ENCODE measurements around the gene DTHD1.

Gene DTHD1

DNA sequence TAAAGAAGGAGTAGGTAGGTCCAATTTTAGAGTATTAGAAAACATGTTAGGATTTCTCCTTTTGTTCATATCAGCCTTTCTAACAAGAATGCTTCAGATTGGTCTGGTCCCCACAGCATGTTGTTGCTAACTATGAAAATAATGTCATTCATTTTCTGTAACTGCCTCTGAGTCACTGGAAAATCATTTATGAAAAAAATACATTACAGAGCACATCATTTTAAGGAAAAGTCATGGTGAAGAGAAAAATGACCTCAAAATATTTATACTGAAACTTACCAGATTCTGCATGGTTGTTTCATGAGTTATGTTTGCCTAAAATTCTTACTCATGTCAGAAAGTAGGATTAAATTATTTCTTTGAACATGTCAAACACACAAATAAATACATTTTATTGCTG lies 35.2 kb downstream of the DTHD1 start:
- DNase-seq, result no peak

DNA sequence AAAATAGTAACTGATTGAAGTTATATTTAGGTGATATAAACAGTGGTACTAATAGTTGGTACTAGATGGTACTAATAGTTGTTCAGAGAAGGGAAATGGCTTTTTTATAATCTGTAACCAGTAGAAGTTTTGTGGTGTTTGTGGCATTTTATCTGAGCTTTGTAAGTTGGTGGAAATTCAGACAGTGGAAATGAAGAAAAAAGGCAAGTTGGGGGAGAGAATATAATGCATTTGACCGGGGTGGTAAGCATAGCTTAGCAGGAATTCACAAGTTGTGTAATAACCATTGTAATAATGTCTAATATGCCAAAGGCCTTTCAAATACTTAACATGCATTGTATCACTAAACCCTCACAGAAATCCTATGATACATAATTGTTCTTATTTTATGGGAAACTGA lies 36.3 kb downstream of the DTHD1 start:
- no peak for DNase-seq

GRCh38 chr4:36320117-36320896 lies 38.9 kb downstream of the DTHD1 start:
- DNase-seq, result no peak

DNA sequence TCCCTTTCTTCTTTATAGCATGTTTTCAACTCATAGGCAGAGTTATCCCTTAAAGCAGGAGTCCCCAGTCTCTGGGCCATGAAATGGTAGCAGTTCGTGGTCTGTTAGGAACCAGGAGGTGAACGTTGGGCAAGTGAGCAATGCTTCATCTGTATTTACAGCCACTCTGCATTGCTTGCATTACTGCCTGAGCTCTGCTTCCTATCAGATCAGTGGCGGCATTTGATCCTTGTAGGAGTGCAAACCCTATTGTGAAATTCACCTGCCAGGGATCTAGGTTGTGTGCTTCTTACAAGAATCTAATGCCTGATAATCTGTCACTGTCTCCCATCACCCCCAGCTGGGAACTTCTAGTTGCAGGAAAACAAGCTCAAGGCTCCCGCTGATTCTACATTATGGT lies 39.8 kb downstream of the DTHD1 start:
- DNase-seq, result no peak

GRCh38 chr4:36322921-36323354 lies 41.5 kb downstream of the DTHD1 start:
- DNase-seq, result peak; percentile 57 to 68

GRCh38 chr4:36323816-36324419 lies 42.5 kb downstream of the DTHD1 start:
- no peak for DNase-seq

DNA sequence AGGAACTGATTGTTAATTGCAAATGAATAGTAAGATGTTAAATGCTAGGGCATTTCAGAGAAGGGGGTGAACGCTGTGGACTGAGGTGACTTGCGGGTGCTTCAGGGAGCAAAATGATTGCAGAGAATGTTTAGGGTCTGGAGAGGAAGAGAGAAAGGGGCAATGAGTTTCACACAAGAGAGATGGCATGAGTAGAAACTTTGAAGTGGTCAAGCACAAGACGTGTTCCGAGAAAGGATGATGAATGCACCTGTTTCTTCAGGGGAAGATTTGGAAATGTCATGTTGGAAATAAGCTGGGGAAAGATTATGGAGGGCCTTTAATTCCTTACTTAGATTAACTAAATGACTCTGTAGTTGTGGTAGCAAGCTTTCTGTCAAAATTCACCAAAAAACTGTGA lies 43.4 kb downstream of the DTHD1 start:
- DNase-seq, result no peak

DNA sequence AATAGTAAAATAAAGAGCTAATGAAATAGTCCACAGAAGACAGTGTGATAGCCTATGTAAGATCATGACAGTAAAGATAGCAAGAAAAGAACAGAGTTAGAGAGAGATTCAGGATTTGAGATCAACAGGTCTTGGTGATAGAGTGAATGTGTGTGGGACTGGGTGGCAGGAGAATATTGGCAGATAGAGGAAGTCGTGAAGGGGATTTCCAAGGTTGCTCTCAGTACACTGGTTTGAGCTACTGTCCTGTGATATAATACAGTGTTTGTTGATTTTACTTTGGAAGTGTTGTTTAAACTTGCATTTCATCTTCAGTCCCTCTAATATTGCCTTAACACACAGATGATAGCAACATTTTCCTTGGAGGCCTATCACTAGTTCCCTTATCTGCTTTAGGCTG lies 44.1 kb downstream of the DTHD1 start:
- DNase-seq, result peak; percentile 50 to 52

DNA sequence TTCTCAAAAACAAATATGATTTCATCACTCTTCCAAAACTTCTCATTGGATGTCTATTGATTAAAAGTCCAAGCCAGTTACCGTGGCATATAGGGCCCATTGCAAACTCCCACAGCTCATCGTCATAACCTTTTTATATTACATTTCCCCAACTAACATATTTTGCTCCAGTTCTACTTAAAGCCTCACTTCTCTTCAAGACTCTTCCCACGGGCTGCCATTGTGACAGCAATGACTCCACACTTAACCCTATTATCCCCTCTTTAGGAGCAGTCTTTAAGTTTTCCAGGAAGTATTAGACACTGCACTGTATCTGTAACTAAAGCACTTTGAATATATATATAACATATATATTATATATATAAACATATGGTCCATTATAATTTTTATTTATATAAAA lies 44.5 kb downstream of the DTHD1 start:
- no peak for DNase-seq

DNA sequence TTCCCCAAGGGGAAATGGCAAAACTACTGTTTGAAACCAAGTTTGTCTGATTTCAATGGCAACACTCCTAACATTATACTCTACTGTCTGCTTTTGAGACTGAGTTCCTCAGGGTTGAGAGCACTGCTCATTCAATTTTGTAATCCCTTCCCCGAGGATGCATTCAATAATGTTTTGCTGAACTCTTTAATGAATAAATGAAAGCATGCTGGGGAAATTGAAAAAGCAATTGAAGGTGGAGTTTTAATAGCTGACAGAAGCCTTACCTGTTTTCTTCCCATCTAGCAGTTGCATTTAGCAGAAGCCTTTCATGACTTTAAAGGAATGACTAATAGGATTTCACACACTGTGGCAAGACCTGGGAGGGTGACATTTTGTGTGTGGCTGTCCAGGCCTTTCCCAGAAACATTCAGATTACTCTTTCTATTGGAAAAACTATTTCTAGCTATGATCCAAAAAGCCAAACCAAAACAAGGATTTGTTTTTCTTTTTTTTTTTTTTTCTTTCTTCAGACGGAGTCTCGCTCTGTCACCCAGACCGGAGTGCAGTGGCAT lies 45.1 kb downstream of the DTHD1 start:
- DNase-seq, result no peak

DNA sequence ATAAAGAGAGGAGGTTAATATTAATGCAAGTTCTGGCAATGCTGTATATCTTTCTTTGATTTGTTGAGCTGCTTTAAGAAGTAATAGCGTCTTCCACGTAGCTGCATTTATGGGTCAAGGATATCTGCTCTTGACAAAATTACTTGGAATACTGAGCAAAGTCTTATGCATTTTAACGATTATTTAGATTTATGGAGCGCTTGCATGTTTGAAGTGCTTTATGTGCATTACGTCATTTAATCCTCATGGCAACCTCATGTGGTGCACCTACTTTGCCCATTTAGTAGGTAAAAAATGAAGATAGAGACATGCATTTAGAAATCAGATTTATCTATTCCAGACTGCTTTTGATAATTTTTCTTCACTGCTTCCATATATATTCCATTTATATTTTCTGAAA lies 46.0 kb downstream of the DTHD1 start:
- no peak for DNase-seq

DNA sequence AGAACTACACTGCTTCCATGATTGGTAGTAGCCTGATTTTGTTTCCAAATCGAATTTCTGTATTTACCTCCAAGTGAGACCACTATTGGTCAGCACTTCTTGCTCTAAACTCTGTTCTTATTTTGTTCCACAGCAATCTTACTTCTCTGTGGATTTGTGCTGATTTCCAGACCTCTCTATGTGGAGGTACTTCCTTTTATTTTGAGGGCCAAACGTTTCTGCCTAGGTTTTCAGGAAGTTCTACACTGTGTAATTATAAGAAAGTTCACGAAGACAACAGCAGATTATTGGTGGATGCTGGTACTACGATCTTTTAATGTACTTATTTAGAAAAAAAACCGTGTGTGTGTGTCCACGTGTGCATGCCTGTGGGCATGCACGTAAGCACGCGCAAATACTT lies 46.7 kb downstream of the DTHD1 start:
- DNase-seq, result no peak

DNA sequence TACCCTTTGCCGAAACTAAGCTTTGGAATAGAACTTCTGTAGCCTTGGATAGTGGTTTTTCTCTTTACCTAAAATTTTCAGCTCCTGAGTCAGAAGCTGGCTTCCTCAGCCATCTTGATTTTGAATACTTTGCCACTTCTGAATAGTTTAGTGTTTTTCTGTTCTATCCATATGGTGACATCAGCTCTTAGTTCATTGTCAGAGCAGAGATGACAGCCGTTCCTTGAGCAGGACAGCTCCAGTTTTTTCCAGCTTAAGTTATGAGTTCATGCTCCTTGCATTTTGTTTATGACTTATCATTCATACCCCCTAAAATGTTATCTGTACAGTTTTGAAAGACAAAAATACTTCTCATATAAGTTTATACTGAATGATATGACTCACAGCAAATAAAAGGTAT lies 47.8 kb downstream of the DTHD1 start:
- no peak for DNase-seq

- no peak for DNase-seq
These were observed 49.4 kb downstream of the DTHD1 start for GRCh38 chr4:36330796-36331195.

DNA sequence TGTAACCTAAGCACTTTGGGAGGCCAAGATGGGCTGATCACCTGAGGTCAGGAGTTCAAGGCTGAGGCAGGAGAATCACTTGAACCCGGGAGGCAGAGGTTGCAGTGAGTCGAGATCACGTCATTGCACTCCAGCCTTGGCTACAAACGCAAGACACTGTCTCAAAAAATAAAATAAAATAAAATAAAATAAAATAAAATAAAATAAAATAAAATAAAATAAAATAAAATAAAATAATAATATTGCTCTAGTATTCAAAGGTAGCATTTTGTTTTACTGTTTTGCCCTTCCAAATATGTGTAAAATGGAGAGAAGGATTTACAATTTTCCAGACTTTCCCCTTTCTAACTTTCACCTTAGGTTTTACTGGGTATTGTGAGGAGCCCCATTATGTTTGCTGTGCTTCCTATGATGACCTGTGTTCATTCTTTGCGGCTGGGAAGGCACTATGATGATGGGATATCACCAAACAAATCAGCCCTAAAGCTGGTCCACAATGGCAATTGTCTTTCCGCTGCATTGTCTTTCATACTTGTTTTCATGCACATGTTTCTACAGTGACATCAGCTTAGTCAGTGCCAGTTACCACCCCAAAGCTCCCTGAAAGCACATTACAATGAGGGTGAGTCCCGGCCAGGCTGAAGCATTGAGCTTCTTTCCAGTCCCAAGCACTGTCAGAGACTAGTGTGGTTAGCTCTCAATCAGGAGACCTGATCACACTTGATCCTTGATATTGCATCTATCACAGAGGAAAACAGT lies 50.8 kb downstream of the DTHD1 start:
- DNase-seq, result no peak

GRCh38 chr4:36332782-36333131 lies 51.3 kb downstream of the DTHD1 start:
- DNase-seq, result no peak

- no peak for DNase-seq
These were observed 52.0 kb downstream of the DTHD1 start for GRCh38 chr4:36333303-36333877.

DNA sequence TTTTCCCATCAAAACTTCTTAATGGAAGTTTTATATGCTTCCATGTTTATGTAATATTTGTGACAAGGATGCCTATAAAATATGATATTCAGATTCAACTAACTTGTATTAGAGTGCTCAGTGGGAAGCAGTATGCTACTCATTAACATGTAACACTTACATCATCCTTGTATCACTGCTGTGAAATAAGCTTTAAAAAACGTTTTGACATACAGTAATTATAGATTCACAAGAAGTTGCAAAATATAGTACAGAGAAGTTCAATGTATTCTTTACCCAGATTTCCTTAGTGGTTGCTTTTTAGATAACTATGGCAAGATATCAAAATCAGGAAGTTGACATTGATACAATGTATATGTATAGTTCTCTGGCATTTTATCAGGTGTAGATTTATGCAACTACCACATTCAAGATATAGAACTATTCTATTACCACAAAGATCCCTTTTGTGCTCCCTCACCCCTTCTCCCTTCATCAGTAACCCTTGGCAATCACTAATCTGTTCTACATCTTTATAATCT lies 56.3 kb downstream of the DTHD1 start:
- DNase-seq, result no peak

DNA sequence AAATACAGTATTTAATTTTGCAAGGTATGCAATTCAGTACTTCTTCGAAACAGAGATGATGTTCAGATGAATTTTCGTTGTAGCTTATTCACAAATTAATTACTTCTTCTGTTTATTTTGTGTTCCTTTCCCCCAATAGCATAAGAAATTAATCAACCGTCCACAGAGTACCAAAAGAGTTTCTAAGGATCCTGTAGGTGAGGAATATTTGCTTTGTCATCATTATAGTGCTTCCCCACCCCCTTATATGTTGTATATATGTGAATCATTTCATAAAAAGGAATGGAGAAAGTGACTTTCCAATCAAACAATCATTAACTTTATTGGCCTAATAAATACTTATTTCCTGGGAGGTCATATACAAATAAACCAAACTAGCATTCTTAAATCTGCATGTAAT lies 57.6 kb downstream of the DTHD1 start:
- no peak for DNase-seq

GRCh38 chr4:36341936-36342335 lies 60.5 kb downstream of the DTHD1 start:
- DNase-seq, result no peak

GRCh38 chr4:36343501-36344175 lies 62.2 kb downstream of the DTHD1 start:
- DNase-seq, result no peak

GRCh38 chr4:36348403-36348938 lies 67.1 kb downstream of the DTHD1 start:
- DNase-seq, result peak in 1 of 2 donors; percentile 24
